HG03460 (cell line): ENCODE data around the gene MCEMP1.

Source experiments
- ATAC-seq: cut with Tn5 transposase; IDR thresholded peaks from one replicate; pipeline ENCODE4 v1.9.1; 2021; ENCODE audit not compliant: unreplicated experiment

The MCEMP1 gene

DNA sequence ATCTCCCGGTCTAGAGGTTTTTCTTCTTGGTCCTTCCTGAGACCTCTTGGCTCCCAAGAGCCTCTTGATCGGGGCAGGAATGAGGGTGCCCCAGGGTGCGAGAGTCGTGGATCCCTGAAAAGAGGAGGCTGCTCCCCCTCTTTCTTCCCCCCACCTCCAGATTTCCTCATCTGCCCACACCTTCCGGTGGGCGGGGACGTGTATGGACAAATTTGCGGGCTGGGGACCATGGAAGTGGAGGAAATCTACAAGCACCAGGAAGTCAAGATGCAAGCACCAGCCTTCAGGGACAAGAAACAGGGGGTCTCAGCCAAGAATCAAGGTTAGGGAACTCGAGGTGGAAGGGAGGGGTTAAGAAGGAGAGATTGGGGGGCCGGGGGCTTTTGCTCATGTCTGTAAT, at the start of gene MCEMP1:
MCEMP1 (plus strand) TSS at position 237 of the 400 bp plus-strand sequence; CDS start at position 268, 31 bp downstream.
- no peak for ATAC-seq

DNA sequence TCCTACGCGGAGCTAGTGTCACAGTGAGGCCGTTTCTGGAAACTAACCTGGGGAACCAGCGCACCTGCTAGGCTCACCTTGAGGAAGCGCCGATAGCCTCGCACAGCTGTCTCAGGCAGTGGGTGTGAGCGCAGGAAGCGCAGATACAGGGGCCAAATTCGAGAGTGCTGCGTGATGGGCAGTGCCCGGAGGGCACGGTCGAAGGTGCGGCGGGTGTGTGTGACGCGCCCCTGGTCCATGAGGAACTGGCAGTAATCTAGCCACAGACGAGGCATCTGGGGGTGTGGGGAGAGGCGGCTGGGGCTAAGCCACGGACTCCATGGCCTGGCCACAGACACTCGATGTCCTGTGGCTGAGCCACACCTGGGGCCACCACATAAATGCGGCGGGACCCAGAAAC, 49.7 kb upstream of the MCEMP1 start:
- ATAC-seq: no peak

DNA sequence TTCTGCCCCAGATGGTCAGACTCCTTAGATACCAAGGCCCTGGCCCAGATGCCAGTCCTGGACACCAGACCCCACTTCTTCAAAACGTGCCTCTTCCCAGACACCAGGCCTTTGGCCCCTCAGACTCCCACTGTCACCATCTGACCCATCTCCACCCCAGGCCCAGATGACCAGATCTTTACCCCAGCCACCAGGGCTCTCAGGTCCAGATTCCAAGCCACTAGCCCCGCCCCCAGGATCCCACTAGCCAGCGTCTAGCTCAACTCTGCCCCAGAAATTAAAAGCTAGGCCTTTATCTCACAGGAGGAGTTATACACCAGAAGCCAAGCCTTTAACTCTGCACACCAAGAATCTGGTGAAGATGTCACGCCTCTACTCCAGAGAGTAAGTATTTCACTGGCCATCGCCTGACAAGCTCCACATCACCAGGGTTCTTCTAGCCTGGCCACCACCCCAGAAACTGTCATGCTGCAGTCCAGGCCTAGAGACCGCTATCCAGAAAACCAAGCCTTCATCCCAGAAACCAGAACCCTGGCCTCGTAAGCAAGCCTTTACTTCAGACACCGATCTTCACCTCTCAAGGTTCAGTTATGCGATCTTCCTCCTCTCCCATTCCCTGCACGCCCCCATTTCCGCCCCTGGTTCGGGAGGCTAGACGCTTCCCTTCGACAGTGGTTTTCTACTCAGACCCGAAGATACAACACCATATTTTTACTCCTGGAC, 48.1 kb upstream of the MCEMP1 start:
- no peak for ATAC-seq

DNA sequence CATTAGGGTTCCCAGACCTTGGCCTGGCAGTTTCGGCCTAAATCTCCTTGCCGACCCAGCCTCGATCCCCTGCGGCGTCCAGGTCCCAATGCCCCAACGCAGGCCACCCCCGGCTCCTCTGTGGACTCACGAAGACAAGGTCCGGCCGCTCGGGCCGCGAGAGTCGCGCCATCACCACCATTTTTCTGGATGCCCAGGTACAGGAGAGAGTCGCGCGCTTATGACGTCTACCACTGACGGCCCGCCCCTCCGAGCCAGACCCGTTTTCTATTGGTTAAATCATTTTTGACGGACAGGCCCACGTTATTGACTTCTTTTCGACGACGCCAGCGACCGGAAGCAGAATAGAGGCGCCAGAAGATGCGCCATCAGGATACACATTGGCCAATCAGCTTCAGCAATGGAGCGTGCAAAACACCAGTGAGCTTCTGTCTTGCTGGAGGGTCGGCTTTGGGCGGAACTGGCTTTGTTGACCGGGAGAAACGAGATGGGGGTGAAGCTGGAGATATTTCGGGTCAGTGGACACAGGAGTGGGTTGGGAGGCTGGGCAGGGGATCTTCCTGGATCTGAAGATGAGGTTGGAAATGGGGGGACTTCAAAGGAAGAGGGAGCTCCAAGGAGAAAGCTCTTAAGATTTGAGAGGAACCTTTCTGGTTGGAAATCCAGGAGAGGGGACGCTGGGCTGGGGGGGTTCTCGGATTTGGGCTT, 47.4 kb upstream of the MCEMP1 start, which contains the start of the genes PET100 and XAB2:
PET100 (plus strand) TSS at position 447 of the 708 bp plus-strand sequence; CDS start at position 488, 41 bp downstream.
XAB2 (minus strand) TSS at position 199 of the 708 bp plus-strand sequence; CDS start at position 181, 18 bp downstream.
- peak; percentile 93 for ATAC-seq

DNA sequence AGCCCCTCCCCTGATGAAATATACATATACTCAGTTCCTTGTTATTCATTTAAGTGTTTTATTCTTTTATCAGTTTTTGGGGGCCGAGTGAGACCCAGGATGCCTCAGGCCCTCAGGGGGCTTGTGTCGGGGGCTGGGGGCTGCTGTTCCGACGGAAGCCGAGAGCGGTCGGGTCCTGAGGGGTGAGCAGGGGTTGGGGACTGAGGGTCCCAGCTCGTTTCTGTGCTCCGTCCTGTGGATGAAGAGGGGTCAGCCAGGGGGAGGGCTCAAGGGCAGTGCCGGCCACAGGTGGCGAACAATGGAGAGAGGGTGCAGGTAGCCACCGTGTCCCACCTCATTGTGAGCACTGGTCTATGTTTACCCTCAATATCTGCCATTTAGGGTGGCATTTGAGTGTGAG, 45.3 kb upstream of the MCEMP1 start:
- no peak for ATAC-seq

DNA sequence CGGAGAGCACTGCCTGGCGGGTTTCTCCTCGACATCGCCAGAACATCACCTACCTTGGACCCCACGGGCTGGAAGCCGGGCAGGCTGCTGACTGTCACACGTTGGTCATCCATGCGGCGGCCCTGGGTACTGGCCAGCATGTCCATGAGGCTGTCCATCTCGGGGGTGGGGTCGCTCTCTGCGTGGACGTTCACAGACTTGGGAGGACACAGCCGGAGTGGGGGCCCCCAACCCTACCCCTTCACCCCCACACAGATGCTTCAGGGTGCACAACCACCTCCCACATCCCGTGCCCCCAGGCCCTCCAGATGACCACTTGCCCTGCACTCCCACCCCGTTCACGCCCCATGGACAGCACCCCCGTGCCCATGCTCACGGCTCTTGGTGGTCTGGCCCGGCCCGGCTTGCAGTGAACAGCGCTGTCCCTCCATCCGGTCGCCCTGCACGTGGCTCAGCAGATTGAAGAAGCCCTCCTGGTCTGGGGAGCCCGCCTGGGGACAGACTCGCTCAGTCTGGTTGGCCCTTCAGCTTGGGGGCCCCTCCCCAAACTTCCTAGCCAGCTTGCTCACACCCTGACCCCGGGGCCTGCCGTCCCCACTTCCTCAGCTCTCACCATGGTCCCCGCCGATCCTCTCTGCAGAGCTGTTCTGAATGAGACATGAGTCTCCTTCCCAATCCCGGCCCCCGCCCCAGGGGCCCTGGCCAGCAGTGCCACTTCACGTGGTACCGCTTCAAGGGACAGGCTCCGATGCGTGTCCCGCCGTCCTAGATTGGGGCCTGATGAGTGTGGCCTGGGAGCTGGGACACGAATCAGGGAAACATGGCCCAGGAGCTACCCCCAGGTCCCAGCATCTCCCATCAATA, 44.3 kb upstream of the MCEMP1 start:
- no peak for ATAC-seq

- ATAC-seq: no peak
Observed at GRCh38 chr19:7633698-7634097, 43.2 kb upstream of the MCEMP1 start, which contains the start of gene PCP2. Gene PCP2 (minus strand): TSS chr19:7633719. CDS start chr19:7633457, 262 bp downstream.

- no peak for ATAC-seq
Observed at GRCh38 chr19:7635670-7636069, 41.2 kb upstream of the MCEMP1 start.

DNA sequence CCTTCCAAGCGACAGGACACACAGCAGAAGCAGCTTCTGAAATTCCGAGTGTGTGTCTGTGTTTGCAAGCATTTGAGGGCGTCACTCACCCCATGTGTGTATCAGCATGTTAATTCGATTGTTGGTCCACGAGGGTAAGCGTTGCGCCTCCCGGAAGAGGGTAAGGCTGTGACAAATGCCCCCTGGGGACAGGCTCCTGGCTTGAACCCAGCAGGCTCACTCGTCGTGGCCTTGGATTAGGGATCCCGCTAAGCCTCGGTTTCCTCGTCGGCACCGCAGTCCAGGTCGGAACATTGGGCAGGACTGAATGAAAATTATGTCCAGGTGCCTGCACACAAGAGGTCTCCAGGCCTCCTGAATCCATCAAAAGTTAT, 40.6 kb upstream of the MCEMP1 start:
- no peak for ATAC-seq

- peak; percentile 56 for ATAC-seq
Observed at GRCh38 chr19:7636691-7637373, 40.1 kb upstream of the MCEMP1 start, which contains the start of gene STXBP2. Gene STXBP2 (plus strand): TSS chr19:7637110. CDS start chr19:7637150, 40 bp downstream.

DNA sequence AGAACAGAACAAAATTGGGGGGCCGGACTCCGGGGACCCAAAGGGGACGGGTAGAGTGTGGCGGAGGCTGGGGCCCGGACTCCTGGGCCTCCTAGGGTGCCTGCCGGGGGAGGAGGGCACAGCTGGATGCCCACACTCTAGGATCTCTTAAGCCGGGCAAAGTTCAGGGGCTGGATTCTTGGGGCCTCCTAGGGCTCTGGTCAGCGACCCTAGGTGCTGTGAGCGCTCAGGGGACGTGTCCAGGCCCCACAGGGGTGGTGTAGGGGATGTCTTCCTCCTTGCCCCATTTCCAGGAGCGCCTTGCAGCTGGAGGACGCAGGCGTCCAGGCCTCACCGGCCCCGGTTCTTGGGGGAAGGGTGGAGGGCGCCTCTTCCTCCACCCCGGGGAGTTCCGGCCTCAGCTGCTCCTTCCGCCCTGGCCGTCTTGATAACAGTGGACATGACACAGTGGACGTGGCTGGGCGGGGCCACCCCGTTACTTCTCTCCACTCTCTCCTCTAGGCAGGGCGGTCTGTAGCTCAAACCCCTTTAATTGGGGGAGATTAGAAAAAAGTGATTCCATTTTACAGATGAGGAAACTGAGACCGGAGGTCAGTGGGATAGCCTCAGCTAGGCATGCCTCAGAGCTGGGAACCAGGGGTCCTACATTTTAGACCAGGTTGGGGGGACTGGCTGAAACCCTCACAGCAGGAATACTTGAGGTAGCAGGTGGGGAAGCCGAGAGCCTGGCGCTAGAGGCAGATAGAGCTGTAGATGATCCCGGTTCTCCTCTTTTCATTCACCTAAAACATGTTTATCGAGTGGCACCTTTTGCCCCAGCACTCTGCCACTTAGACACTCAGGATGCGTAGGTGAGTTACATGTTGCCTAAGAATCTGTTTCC, 39.3 kb upstream of the MCEMP1 start:
- ATAC-seq: no peak

- ATAC-seq: no peak
Observed at GRCh38 chr19:7638802-7639465, 38.0 kb upstream of the MCEMP1 start.

DNA sequence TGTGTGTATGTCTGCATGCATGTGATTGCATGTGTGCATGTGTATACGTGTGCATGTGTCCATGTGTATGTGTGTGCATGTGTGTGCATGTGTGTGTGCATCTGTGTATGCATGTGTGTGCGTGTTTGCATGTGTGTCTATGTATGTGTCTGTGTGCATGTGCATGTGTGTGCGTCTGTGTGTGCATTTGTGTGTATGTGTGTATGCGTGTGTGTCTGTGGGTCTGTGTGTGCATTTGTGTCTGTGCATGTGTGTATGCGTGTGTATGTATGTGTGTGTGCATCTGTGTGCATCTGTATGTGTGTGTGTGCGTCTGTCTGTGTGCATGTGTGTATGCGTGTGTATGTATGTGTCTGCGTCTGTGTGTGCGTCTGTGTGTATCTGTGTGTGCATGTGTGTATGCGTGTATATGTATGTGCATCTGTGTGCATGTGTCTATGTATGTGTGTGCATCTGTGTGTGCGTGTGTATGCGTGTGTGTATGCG, 37.0 kb upstream of the MCEMP1 start:
- no peak for ATAC-seq

DNA sequence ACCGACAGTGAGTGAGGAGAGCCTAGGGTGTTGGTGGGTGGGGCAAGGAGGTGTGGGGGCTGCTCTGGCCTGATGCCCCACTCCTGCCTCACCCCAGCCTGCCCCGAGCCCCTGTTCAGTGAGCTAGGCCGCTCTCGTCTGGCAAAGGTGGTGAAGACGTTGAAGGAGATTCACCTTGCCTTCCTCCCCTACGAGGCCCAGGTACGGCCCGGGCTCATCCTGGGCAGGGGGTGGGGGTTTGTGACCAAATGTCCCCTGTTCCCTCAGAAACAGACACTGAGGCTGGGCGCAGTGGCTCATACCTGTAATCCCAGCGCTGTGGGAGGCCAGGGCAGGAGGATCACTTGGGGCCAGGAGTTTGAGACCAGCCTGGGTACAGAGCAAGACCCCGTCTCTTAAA, 36.1 kb upstream of the MCEMP1 start:
- ATAC-seq: no peak

GRCh38 chr19:7641290-7642276, 35.3 kb upstream of the MCEMP1 start:
- no peak for ATAC-seq

GRCh38 chr19:7642295-7643030, 34.4 kb upstream of the MCEMP1 start:
- ATAC-seq: no peak

DNA sequence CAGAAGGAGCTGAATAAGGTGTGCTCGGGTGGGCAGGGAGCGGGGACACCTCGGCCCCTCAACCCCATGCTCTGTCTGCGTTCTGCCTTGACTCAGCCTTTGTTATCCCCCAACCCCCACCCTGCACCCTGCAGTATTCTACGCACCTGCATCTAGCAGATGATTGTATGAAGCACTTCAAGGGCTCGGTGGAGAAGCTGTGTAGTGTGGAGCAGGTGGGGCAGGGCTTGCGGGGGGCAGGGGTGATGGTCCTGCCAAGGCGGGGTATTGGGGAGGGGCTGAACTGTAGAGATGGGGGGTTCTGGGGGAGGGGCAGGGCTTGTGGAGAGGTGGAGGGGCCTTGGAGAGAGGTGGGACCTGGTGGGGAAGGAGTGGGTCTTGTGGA, 33.9 kb upstream of the MCEMP1 start:
- no peak for ATAC-seq
